Liver (tissue), 9 donors: Measurements from ENCODE around the gene BCAR1. TPM values are rescaled to one million over a fixed set of nuclear protein-coding genes. Genes with fewer than 3 reads are reported as not detected.
A peak's percentile ranks its signal among the peaks of the same experiment; 100 is the strongest.

Experiments
- DNase-seq: peaks from one replicate; pipeline ENCODE4 v3.0.0-alpha.2; 2017; ENCODE audit warnings: low spot score
- H3K27ac ChIP-seq, 2 donors: one replicate each; pipeline ENCODE4 v1.7.0; 2013; ENCODE audit warnings: inconsistent platforms in 2 of 2, low read length in 2 of 2, control low read depth in 1 of 2, low read depth in 1 of 2, mild to moderate bottlenecking in 1 of 2
- H3K27me3 ChIP-seq, 4 donors: one replicate each; pipeline versions ENCODE4 v1.6.1 to v1.7.0; 2013; ENCODE audit warnings: low read length in 3 of 4, inconsistent platforms in 1 of 4, mild to moderate bottlenecking in 1 of 4, moderate library complexity in 1 of 4; ENCODE audit not compliant: control insufficient read depth in 4 of 4, insufficient read depth in 4 of 4
- H3K36me3 ChIP-seq, 4 donors: one replicate each; pipeline versions ENCODE4 v1.6.1 to v1.7.0; 2013; ENCODE audit warnings: low read length in 3 of 4, mild to moderate bottlenecking in 3 of 4, low read depth in 1 of 4, moderate library complexity in 1 of 4; ENCODE audit not compliant: control insufficient read depth in 4 of 4, insufficient read depth in 3 of 4
- H3K4me1 ChIP-seq, 4 donors: one replicate each; pipeline versions ENCODE4 v1.6.1 to v1.7.0; 2013; ENCODE audit warnings: low read length in 3 of 4, mild to moderate bottlenecking in 3 of 4, moderate library complexity in 1 of 4; ENCODE audit not compliant: control insufficient read depth in 4 of 4, insufficient read depth in 4 of 4
- H3K4me3 ChIP-seq, 3 donors: one replicate each; pipeline versions ENCODE4 v1.6.1 to v1.7.0; 2013; ENCODE audit warnings: low read length in 3 of 3, control low read depth in 1 of 3, low read depth in 1 of 3, mild to moderate bottlenecking in 1 of 3
- H3K9ac ChIP-seq, 2 donors: one replicate each; pipeline ENCODE4 v1.7.0; 2013; ENCODE audit warnings: low read length in 2 of 2, mild to moderate bottlenecking in 2 of 2, moderate library complexity in 2 of 2, control low read depth in 1 of 2, low read depth in 1 of 2
- H3K9me3 ChIP-seq, 4 donors: one replicate each; pipeline versions ENCODE4 v1.6.1 to v1.7.0; 2013; ENCODE audit warnings: low read length in 3 of 4; ENCODE audit not compliant: control insufficient read depth in 4 of 4
- EGR1 ChIP-seq, 2 donors: IDR thresholded peaks; 2 replicates each; pipeline ENCODE4 v1.6.1; 2016 to 2018; ENCODE audit warnings: antibody characterized with exemption in 2 of 2, low read depth in 2 of 2
- FOXA1 ChIP-seq: IDR thresholded peaks from 2 replicates; pipeline ENCODE4 v1.6.1; 2016; ENCODE audit warnings: antibody characterized with exemption
- FOXA2 ChIP-seq: IDR thresholded peaks from 2 replicates; pipeline ENCODE4 v1.6.1; 2016; ENCODE audit warnings: antibody characterized with exemption
- GABPA ChIP-seq, 2 donors: IDR thresholded peaks in 1 of 2; conservative IDR thresholded peaks in 1 of 2; 2 replicates each; pipeline ENCODE4 v1.6.1; 2016; ENCODE audit warnings: antibody characterized with exemption in 2 of 2, mild to moderate bottlenecking in 1 of 2, moderate library complexity in 1 of 2
- HNF4A ChIP-seq, 2 donors: conservative IDR thresholded peaks; 2 replicates each; pipeline ENCODE4 v1.6.1; 2016; ENCODE audit warnings: antibody characterized with exemption in 2 of 2, mild to moderate bottlenecking in 2 of 2
- HNF4G ChIP-seq: IDR thresholded peaks from 2 replicates; pipeline ENCODE4 v1.6.1; 2016; ENCODE audit warnings: antibody characterized with exemption
- JUND ChIP-seq, 2 donors: IDR thresholded peaks; 2 replicates each; pipeline ENCODE4 v1.6.1; 2016; ENCODE audit warnings: antibody characterized with exemption in 2 of 2
- NR2F2 ChIP-seq: IDR thresholded peaks from 2 replicates; pipeline ENCODE4 v1.6.1; 2016; ENCODE audit warnings: antibody characterized with exemption
- RAD21 ChIP-seq, 2 donors: IDR thresholded peaks; 2 replicates each; pipeline ENCODE4 v1.6.1; 2016; ENCODE audit warnings: antibody characterized with exemption in 2 of 2, mild to moderate bottlenecking in 2 of 2
- RXRA ChIP-seq, 2 donors: IDR thresholded peaks; 2 replicates each; pipeline ENCODE4 v1.6.1; 2017 to 2018; ENCODE audit warnings: antibody characterized with exemption in 2 of 2, mild to moderate bottlenecking in 1 of 2
- SP1 ChIP-seq: IDR thresholded peaks from 2 replicates; pipeline ENCODE4 v1.6.1; 2018; ENCODE audit warnings: antibody characterized with exemption, mild to moderate bottlenecking
- TAF1 ChIP-seq: conservative IDR thresholded peaks from 2 replicates; pipeline ENCODE4 v1.6.1; 2016; ENCODE audit warnings: antibody characterized with exemption, mild to moderate bottlenecking
- YY1 ChIP-seq: IDR thresholded peaks from 2 replicates; pipeline ENCODE4 v1.6.1; 2016; ENCODE audit warnings: antibody characterized with exemption, mild to moderate bottlenecking
- WGBS: extraction: QIAGEN DNeasy Blood & Tissue Kit; methylation state at CpG from one replicate; pipeline ENCODE4 v1.1.7; 2013; 5-methylcytosine and 5-hydroxymethylcytosine counted together
- polyA plus RNA-seq, 2 donors: library from polyadenylated mRNA; stranded (reverse) in 1 of 2; unstranded in 1 of 2; fragments of 200-250 nt in 1 of 2; fragments of >200 nt in 1 of 2; fragmentation: Nextera tagmentation in 1 of 2; extraction: Ambion mirVana in 1 of 2; gene quantifications; one replicate each; pipeline versions ENCODE4 v1.2.1 to v1.2.3, GENCODE V29; 2013 to 2015
- total RNA-seq, 2 donors: library from RNA; depleted of rRNA; stranded (reverse); fragments of >200 nt; gene quantifications; one replicate each; pipeline ENCODE4 v1.2.3, GENCODE V29; 2014
- TF ChIP-seq, protein P1 (sequence below): IDR thresholded peaks from 2 replicates; pipeline ENCODE4 v1.6.1; 2016; ENCODE audit warnings: antibody characterized with exemption
- TF ChIP-seq, protein P2 (sequence below): IDR thresholded peaks from 2 replicates; pipeline ENCODE4 v1.6.1; 2016; ENCODE audit warnings: antibody characterized with exemption, mild to moderate bottlenecking
- TF ChIP-seq, protein P3 (sequence below): IDR thresholded peaks from 2 replicates; pipeline ENCODE4 v1.6.1; 2016; ENCODE audit warnings: antibody characterized with exemption
- TF ChIP-seq, protein P4 (sequence below): fragments of 150-350 bp; IDR thresholded peaks from 2 replicates; pipeline ENCODE4 v1.5.1; 2017; ENCODE audit warnings: improper control_type of control experiment, low read depth, low read length; ENCODE audit not compliant: missing input control
- TF ChIP-seq, protein P5 (sequence below): IDR thresholded peaks from 2 replicates; pipeline ENCODE4 v1.6.1; 2016; ENCODE audit warnings: antibody characterized with exemption
- donor health status: healthy.
- donor health status: healthy.
- donor health status: healthy.
- donor health status: healthy.
- donor health status: healthy.

BCAR1 gene
- total and polyA plus RNA-seq, 4 donors, result 10.1 to 32.2 (median 20.2) TPM

DNA sequence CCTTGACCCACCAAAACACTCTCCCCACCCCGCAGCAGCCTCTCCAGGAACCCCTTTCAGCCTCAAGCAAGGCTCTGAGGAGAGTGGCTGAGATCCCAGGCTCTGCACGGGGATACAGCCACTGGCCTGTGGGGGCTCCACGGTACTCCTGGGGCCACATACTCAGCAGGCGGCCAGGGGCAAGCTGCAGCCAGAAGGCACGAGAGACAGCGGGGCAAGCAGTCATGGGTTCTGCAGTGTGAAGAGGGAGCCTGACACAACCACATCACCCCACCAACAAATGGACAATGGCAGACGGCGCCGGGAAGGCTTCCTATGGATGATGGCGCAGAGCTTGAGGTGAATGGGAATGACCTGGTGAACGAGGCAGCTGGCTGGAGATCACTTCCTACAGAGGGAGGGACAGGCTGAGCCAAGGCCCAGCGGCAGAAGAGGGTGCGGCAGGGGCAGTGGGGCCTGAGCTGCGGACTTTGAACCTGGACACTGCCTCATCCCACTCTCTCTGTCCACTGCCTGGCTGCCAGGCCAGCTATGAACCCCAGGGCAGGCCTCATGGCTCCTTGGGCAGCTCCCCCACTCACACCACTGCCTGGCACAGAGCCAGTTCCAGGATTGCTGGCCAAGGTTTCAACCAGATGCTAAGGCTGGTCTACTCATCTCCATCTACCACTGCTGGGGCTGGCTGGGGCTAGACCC is 10.8 kb upstream of the BCAR1 start:
- Histone ChIP-seq H3K36me3 (no peaks in the 10 kb centered on the region), H3K27me3 (no peaks in the 10 kb centered on the region), H3K27ac (peak overlapping the region; percentile 88 to 97), H3K9me3 (no peaks in the 10 kb centered on the region), H3K4me1 (peaks cover 25 to 51% (median 43%) of the 10 kb centered on the region in 4 donors), H3K4me3 (no peak overlapping the region), H3K9ac (peak overlapping the region in 1 of 2 donors; percentile 1)
- WGBS, result 56% methylated on average over 14 of the region's 14 CpGs
- TF ChIP-seq HNF4A (conservative IDR thresholded peaks at IDR 0.05) (peak; percentile 96 to 98), RXRA (IDR thresholded peaks at IDR 0.05) (peak; percentile 90 to 91), SP1 (peak; percentile 91), TAF1 (no peak), FOXA1 (no peak), EGR1 (IDR thresholded peaks at IDR 0.05; ENCODE audit: low read depth in 2 of 2) (no peak), HNF4G (peak; percentile 94), YY1 (peak; percentile 66), JUND (IDR thresholded peaks at IDR 0.05) (peak in 1 of 2 donors; percentile 69), GABPA (IDR thresholded peaks at IDR 0.05 in 1 of 2, conservative IDR thresholded peaks at IDR 0.05 in 1 of 2) (no peak), NR2F2 (peak; percentile 21), RAD21 (IDR thresholded peaks at IDR 0.05) (peak; percentile 30 to 66), FOXA2 (no peak)
- TF ChIP-seq, protein P1, sequence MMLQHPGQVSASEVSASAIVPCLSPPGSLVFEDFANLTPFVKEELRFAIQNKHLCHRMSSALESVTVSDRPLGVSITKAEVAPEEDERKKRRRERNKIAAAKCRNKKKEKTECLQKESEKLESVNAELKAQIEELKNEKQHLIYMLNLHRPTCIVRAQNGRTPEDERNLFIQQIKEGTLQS, result no peak
- TF ChIP-seq, protein P2, sequence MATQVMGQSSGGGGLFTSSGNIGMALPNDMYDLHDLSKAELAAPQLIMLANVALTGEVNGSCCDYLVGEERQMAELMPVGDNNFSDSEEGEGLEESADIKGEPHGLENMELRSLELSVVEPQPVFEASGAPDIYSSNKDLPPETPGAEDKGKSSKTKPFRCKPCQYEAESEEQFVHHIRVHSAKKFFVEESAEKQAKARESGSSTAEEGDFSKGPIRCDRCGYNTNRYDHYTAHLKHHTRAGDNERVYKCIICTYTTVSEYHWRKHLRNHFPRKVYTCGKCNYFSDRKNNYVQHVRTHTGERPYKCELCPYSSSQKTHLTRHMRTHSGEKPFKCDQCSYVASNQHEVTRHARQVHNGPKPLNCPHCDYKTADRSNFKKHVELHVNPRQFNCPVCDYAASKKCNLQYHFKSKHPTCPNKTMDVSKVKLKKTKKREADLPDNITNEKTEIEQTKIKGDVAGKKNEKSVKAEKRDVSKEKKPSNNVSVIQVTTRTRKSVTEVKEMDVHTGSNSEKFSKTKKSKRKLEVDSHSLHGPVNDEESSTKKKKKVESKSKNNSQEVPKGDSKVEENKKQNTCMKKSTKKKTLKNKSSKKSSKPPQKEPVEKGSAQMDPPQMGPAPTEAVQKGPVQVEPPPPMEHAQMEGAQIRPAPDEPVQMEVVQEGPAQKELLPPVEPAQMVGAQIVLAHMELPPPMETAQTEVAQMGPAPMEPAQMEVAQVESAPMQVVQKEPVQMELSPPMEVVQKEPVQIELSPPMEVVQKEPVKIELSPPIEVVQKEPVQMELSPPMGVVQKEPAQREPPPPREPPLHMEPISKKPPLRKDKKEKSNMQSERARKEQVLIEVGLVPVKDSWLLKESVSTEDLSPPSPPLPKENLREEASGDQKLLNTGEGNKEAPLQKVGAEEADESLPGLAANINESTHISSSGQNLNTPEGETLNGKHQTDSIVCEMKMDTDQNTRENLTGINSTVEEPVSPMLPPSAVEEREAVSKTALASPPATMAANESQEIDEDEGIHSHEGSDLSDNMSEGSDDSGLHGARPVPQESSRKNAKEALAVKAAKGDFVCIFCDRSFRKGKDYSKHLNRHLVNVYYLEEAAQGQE, result no peak
- TF ChIP-seq, protein P3, sequence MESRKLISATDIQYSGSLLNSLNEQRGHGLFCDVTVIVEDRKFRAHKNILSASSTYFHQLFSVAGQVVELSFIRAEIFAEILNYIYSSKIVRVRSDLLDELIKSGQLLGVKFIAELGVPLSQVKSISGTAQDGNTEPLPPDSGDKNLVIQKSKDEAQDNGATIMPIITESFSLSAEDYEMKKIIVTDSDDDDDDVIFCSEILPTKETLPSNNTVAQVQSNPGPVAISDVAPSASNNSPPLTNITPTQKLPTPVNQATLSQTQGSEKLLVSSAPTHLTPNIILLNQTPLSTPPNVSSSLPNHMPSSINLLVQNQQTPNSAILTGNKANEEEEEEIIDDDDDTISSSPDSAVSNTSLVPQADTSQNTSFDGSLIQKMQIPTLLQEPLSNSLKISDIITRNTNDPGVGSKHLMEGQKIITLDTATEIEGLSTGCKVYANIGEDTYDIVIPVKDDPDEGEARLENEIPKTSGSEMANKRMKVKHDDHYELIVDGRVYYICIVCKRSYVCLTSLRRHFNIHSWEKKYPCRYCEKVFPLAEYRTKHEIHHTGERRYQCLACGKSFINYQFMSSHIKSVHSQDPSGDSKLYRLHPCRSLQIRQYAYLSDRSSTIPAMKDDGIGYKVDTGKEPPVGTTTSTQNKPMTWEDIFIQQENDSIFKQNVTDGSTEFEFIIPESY, result no peak
- TF ChIP-seq, protein P4, sequence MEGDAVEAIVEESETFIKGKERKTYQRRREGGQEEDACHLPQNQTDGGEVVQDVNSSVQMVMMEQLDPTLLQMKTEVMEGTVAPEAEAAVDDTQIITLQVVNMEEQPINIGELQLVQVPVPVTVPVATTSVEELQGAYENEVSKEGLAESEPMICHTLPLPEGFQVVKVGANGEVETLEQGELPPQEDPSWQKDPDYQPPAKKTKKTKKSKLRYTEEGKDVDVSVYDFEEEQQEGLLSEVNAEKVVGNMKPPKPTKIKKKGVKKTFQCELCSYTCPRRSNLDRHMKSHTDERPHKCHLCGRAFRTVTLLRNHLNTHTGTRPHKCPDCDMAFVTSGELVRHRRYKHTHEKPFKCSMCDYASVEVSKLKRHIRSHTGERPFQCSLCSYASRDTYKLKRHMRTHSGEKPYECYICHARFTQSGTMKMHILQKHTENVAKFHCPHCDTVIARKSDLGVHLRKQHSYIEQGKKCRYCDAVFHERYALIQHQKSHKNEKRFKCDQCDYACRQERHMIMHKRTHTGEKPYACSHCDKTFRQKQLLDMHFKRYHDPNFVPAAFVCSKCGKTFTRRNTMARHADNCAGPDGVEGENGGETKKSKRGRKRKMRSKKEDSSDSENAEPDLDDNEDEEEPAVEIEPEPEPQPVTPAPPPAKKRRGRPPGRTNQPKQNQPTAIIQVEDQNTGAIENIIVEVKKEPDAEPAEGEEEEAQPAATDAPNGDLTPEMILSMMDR, result peak; percentile 26
- TF ChIP-seq, protein P5, sequence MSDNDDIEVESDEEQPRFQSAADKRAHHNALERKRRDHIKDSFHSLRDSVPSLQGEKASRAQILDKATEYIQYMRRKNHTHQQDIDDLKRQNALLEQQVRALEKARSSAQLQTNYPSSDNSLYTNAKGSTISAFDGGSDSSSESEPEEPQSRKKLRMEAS, result no peak
- no peak for DNase-seq
